ENCODE data around the gene NECTIN2.
"Not testable (repeated sequence)": the region's sequence is repeated elsewhere in the genome, so short reads cannot be mapped to it uniquely, and the experiment has no call there.

Gene NECTIN2

DNA sequence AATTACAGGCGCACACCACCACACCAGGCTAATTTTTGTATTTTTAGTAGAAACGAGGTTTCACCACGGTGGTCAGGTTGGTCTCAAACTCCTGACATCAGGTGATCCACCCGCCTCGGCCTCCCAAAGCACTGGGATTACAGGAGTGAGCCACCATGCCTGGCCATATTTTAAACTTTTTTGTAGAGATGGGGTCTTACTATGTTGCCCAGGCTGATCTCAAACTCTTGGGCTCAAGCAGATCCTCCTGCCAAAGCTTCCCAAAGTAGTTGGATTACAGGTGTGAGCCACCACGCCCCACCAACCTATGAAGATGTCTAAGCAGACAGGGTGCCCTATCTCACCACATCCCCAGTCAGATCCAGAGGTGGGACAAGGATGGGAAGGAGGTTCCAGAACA, 65.8 kb downstream of the NECTIN2 start:
- DNase-seq = not testable (repeated sequence)

DNA sequence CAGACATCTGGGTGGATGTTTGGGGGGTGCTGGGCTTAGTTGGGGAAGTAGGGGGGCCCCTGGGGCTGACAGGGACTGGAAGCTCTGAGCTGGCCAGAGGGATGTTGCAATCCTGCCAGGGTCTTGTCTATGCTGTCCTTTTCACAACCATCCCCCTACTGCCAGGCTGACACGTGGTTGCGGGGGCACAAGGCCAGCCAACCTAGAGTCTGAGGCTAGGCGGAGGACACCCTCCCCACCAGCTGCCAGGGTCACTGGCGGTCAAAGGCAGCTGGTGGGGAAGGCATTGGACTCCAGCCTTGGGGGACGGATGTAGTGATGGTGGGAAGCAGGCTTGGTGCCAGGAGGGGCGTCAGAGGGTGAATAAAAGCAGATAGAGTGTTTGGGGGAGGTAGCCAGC, 66.8 kb downstream of the NECTIN2 start:
- no peak for DNase-seq

DNA sequence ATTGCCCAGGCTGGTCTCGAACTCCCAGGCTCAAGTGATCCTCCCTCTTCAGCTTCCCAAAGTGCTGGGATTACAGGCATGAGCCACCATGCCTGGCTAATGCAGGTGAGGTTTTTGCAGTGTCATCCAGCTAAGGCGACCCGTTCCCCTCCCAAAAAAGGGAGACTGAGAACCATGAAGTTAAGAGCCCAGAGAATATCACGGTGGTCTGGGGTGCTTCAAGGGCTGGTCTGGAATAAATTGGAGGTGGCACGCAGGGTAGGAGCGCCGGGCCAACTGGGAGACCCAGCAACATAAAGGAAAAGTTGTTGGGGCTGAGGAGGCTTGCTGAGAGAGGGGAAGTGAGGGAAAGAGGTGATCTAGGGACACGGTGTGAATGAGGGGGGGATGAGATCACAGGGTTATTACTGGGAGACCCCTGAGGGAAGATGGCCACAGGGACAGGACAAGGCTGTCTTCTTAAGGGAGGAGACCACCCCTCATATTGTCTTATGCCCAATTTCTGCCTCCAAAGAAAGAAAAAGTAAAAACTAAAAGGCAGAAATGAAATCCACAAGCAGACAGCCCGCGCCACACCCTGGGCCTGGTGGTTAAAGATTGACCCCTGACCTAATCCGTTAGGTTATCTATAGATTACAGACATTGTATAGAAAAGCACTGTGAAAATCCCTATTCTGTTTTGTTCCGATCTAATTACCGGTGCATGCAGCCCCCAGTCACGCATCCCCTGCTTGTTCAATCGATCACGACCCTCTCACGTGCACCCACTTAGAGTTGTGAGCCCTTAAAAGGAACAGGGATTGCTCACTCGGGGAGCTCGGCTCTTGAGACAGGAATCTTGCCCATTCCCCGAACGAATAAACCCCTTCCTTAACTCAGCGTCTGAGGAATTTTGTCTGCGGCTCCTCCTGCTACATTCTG, 67.7 kb downstream of the NECTIN2 start:
- DNase-seq = not testable (repeated sequence)

DNA sequence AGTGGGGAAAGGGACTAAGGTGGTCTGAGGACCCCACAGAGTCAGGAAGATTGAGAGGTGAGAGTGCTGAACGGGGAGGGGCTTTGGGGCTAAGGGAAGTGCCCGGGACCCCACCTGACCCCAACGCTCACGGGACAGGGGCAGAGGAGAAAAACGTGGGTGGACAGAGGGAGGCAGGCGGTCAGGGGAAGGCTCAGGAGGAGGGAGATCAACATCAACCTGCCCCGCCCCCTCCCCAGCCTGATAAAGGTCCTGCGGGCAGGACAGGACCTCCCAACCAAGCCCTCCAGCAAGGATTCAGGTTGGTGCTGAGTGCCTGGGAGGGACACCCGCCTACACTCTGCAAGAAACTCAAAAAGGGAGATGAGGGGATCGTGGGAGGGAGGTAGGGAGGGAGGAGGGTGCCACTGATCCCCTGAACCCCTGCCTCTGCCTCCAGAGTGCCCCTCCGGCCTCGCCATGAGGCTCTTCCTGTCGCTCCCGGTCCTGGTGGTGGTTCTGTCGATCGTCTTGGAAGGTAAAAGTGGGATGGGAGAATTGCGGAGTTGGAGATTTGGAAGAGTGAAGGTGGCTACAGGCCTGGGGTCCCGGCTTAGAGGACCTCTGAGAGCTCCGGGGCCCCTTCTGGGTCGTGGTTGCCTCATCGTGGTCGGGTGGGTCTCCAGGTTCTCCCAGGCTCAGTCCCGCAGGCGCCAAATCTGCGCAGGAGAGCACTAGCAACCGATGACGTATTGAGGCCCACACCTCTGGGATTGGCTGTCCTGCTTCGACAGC, 68.5 kb downstream of the NECTIN2 start, which contains the start of gene APOC1:
APOC1 (plus strand) TSS at position 176 of the 774 bp plus-strand sequence; CDS start at position 460, 284 bp downstream.
- peak; percentile 92 for DNase-seq

DNA sequence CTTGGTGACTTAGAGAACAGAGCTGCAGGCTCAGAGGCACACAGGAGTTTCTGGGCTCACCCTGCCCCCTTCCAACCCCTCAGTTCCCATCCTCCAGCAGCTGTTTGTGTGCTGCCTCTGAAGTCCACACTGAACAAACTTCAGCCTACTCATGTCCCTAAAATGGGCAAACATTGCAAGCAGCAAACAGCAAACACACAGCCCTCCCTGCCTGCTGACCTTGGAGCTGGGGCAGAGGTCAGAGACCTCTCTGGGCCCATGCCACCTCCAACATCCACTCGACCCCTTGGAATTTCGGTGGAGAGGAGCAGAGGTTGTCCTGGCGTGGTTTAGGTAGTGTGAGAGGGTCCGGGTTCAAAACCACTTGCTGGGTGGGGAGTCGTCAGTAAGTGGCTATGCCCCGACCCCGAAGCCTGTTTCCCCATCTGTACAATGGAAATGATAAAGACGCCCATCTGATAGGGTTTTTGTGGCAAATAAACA, 78.2 kb downstream of the NECTIN2 start:
- DNase-seq = no peak

DNA sequence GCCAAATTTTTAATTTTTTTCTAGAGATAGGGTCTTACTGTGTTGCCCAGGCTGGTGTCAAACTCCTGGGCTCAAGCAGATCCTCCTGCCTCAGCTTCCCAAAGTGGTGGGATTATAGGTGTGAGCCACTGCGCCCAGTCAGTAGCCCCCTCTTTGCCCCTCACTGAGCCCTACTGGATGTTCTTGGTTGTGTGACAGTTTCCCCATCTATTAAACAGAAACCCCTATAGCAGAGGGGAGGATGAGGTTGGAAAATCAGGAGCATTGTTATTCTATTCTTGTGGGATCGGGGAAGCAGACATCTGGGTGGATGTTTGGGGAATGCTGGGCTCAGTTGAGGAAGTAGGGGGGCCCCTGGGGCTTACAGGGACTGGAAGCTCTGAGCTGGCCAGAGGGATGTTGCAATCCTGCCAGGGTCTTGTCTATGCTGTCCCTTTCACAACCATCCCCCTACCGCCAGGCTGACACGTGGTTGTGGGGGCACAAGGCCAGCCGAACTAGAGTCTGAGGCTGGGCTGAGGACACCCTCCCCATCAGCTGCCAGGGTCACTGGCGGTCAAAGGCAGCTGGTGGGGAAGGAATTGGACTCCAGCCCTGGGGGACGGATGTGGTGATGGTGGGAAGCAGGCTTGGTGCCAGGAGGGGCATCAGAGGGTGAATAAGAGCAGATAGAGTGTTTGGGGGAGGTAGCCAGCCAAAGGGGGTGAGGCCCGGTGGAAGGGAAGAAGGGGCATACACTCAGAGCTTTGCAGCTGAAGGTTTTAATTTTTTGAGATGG, 79.2 kb downstream of the NECTIN2 start:
- DNase-seq = no peak

DNA sequence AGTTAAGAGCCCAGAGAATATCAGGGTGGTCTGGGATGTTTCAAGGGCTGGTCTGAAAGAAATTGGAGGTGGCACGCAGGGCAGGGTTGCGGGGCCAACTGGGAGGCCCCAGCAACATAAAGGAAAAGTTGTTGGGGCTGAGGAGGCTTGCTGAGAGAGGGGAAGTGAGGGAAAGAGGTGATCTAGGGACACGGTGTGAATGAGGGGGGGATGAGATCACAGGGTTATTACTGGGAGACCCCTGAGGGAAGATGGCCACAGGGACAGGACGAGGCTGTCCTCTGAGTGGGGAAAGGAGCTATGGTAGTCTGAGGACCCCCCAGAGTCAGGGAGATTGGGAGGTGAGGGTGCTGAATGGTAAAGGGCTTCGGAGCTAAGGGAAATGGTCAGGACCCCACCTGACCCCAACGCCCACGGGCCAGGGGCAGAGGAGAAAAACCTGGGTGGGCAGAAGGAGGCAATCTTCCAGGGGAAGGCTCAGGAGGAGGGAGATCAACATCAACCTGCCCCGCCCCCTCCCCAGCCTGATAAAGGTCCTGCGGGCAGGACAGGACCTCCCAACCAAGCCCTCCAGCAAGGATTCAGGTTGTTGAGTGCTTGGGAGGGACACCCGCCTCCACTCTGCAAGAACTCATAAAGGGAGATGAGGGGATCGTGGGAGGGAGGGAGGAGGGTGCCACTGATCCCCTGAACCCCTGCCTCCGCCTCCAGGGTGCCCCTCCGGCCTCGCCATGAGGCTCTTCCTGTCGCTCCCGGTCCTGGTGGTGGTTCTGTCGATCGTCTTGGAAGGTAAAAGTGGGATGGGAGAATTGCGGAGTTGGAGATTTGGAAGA, 80.4 kb downstream of the NECTIN2 start:
- not testable (repeated sequence) for DNase-seq

DNA sequence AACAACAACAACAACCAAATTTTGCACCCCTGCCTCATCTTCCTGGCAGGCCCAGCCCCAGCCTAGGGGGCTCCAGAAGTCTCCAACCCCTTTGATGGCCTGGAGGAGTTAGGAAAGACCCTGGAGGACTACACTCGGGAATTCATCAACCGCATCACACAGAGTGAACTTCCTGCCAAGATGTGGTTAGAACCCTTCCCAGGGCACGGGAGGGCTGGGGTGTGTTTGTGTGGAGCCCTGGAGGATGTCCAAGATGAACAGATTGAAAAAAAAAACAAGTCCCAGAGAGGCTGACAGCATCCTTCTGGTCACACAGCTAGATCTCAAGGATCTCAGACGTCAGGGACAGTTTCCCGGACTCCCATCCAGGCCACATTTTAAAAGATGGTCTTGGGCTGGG, 81.6 kb downstream of the NECTIN2 start:
- no peak for DNase-seq

DNA sequence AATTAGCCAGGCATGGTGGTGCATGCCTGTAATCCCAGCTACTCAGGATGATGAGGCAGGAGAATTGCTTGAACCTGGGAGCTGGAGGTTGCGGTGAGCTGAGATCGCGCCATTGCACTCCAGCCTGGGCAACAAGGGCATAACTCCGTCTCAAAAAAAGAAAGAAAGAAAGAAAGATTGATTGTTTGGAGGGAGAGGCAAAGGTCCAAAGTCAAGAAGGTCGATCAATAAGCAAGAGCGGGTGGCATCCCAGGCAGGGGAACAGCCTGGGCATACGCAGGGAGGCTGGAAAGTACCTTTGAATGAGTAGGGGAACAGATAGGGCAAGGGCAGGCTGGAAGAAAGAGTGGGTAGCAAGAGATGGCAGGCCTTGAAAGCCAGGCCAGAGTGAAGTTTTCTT, 84.0 kb downstream of the NECTIN2 start:
- no peak for DNase-seq

DNA sequence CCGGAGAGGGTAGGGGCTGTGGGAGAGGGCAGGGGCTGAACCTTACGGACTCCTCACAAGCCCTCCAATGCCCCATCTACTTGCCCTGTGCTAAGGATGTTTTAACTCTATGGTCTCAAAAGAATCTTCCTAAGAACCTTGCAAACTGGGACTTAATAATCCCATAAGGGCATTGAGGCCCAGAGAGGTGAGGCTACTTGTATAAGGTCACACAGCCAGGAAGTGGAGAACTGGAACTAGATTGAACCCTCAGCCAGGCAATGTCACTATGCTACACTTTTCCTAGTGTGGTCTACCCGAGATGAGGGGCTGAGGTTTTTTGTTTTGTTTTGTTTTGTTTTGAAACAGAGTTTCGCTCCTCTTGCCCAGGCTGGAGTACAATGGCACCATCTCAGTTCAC, 85.4 kb downstream of the NECTIN2 start:
- no peak for DNase-seq
